HepG2 (cell line): ENCODE measurements around the gene FBXW8. TPM values are rescaled to one million over a fixed set of nuclear protein-coding genes. Genes with fewer than 3 reads are reported as not detected.

Experiments
- ATAC-seq: fragments of 200-7000 bp; cut with Tn5 transposase; 3 replicates; pipeline ENCODE4 v1.9.1; 2020; ENCODE audit warnings: mild to moderate bottlenecking, moderate library complexity
- BruUV-seq: library from RNA; stranded (reverse); fragments of 400-500 nt; replicated peaks from 2 replicates; lab custom pipeline; 2021; lab: Mats Ljungman, UMichigan
- CTCF ChIA-PET: fragments of 300-600 bp; formaldehyde crosslinking; extraction: SDS; loops from one replicate; lab custom pipeline; 2021; ENCODE audit warnings: low total read pairs, inconsistent platforms, low intra/inter-chr PET ratio; lab: Yijun Ruan, JAX
- POLR2A ChIA-PET: fragments of 350-600 bp; sonication (Branson Sonifier 250); formaldehyde crosslinking; loops from one replicate; lab custom pipeline; 2020; ENCODE audit warnings: antibody characterized with exemption, inconsistent platforms; lab: Yijun Ruan, JAX
- DNase-seq: peaks from one replicate; pipeline ENCODE4 v3.0.0-alpha.2; 2015; ENCODE audit warnings: low spot score
- FAIRE-seq: peaks from 3 replicates; lab custom pipeline; 2011; peaks lifted over from hg19 to GRCh38; lab: Jason Lieb, UNC
- H2AFZ ChIP-seq: one replicate; pipeline ENCODE4 v1.6.1; 2011; ENCODE audit warnings: low read length, inconsistent platforms
- H3K27ac ChIP-seq: fragments of 300-600 bp; 3 replicates; pipeline ENCODE4 v1.8.0; 2011; ENCODE audit warnings: mixed run types, mild to moderate bottlenecking, mixed read lengths, low read length, inconsistent platforms; ENCODE audit not compliant: insufficient read depth; ENCODE audit errors: extremely low read length
- H3K27me3 ChIP-seq, 2 experiments: fragments of 200-600 bp in 1 of 2; 2 replicates in 1 of 2; 3 replicates in 1 of 2; pipeline versions ENCODE4 v1.6.0 to v1.8.0; 2011; ENCODE audit warnings: low read length in 2 of 2, mild to moderate bottlenecking in 2 of 2, moderate library complexity in 2 of 2, inconsistent platforms in 1 of 2; ENCODE audit not compliant: insufficient read depth in 2 of 2, control insufficient read depth in 1 of 2
- H3K36me3 ChIP-seq, 2 experiments: fragments of 200-600 bp in 1 of 2; replicated peaks in 1 of 2; 2 replicates in 1 of 2; 3 replicates in 1 of 2; pipeline versions ENCODE4 v1.5.1 to v1.8.0; 2011; ENCODE audit warnings: low read length in 2 of 2, inconsistent platforms in 1 of 2; ENCODE audit not compliant: insufficient read depth in 2 of 2, control insufficient read depth in 1 of 2
- H3K4me1 ChIP-seq: 2 replicates; pipeline ENCODE4 v1.5.1; 2012; ENCODE audit warnings: low read length, inconsistent platforms; ENCODE audit not compliant: insufficient read depth
- H3K4me2 ChIP-seq: 2 replicates; pipeline ENCODE4 v1.6.0; 2011; ENCODE audit warnings: low read depth, low read length, inconsistent platforms
- H3K4me3 ChIP-seq, 3 experiments: fragments of 200-600 bp in 1 of 3; sonication (generic), shearing (Covaris generic) in 1 of 3; replicated peaks in 1 of 3; 2 replicates each; pipeline ENCODE4 v1.5.1; 2011 to 2016; ENCODE audit warnings: low read length in 3 of 3, inconsistent platforms in 2 of 3, low read depth in 2 of 3, mild to moderate bottlenecking in 2 of 3, control low read depth in 1 of 3, mixed read lengths in 1 of 3; ENCODE audit not compliant: insufficient read depth in 1 of 3
- H3K79me2 ChIP-seq: one replicate; pipeline ENCODE4 v1.6.1; 2011; ENCODE audit warnings: low read length, inconsistent platforms; ENCODE audit not compliant: insufficient read depth
- H3K9ac ChIP-seq: 2 replicates; pipeline ENCODE4 v1.6.0; 2011; ENCODE audit warnings: mild to moderate bottlenecking, low read depth, low read length, inconsistent platforms; ENCODE audit not compliant: insufficient read depth
- H3K9me3 ChIP-seq: 2 replicates; pipeline ENCODE4 v1.5.1; 2012; ENCODE audit warnings: mild to moderate bottlenecking, low read length
- H4K20me1 ChIP-seq: 2 replicates; pipeline ENCODE4 v1.6.0; 2011; ENCODE audit warnings: inconsistent platforms, mild to moderate bottlenecking, low read length, moderate library complexity; ENCODE audit not compliant: insufficient read depth
- DNMT3B ChIP-seq: conservative IDR thresholded peaks from 2 replicates; pipeline ENCODE4 v1.6.1; 2016; ENCODE audit warnings: missing biosample characterization, control low read depth
- KLF16 ChIP-seq, 2 experiments: sonication (generic) in 1 of 2; formaldehyde crosslinking in 1 of 2; IDR thresholded peaks; 2 replicates each; pipeline versions ENCODE4 v1.6.1 to v1.8.0; 2016 to 2023; ENCODE audit warnings: missing genetic modification reagents in 2 of 2, missing compliant biosample characterization in 1 of 2
- MEIS2 ChIP-seq: sonication (generic); formaldehyde crosslinking; IDR thresholded peaks from 2 replicates; pipeline ENCODE4 v1.9.0; 2021; ENCODE audit warnings: mild to moderate bottlenecking, missing genetic modification reagents
- MYC ChIP-seq: sonication (generic); formaldehyde crosslinking; IDR thresholded peaks from 2 replicates; pipeline ENCODE4 v1.9.0; 2021; ENCODE audit warnings: missing genetic modification reagents, borderline replicate concordance
- NCOA2 ChIP-seq: sonication (generic); formaldehyde crosslinking; IDR thresholded peaks from 2 replicates; pipeline ENCODE4 v1.8.0; 2022; ENCODE audit warnings: inconsistent platforms
- NFYC ChIP-seq: IDR thresholded peaks from 2 replicates; pipeline ENCODE4 v1.6.1; 2016; ENCODE audit warnings: missing genetic modification reagents, missing compliant biosample characterization
- RAD51 ChIP-seq: fragments of 450-650 bp; IDR thresholded peaks from 2 replicates; pipeline ENCODE4 v1.6.1; 2016; ENCODE audit warnings: borderline replicate concordance
- THAP11 ChIP-seq: IDR thresholded peaks from 2 replicates; pipeline ENCODE4 v1.6.1; 2016; ENCODE audit warnings: missing biosample characterization, missing genetic modification reagents
- ZNF143 ChIP-seq: sonication (generic); formaldehyde crosslinking; IDR thresholded peaks from 2 replicates; pipeline ENCODE4 v1.4.0; 2020; ENCODE audit warnings: missing genetic modification reagents
- ZNF672 ChIP-seq: sonication (generic); formaldehyde crosslinking; IDR thresholded peaks from 2 replicates; pipeline ENCODE4 v1.8.1; 2022; ENCODE audit warnings: missing genetic modification reagents
- WGBS: methylation state at CpG from one replicate; pipeline ENCODE4 v1.1.6; 2017; ENCODE audit warnings: low lambda C conversion rate; 5-methylcytosine and 5-hydroxymethylcytosine counted together
- in situ Hi-C: cut with HindIII; loops from 2 replicates; pipeline ENCODE4 v1.10.0; 2017; ENCODE audit warnings: low pct_unique_long_range_greater_than_20kb; ENCODE audit not compliant: extremely low pct_ligation_motif_present
- intact Hi-C: fragments of 100-400 bp; cut with micrococcal nuclease; formaldehyde crosslinking; loops from one replicate; pipeline ENCODE4 v1.10.0; 2022; ENCODE audit not compliant: unreplicated experiment
- polyA plus RNA-seq, 8 experiments: library from polyadenylated mRNA; depleted of rRNA in 3 of 8; stranded (reverse) in 7 of 8; unstranded in 1 of 8; fragments of >200 nt; fragmentation: Illumina TruSeq in 4 of 8; extraction: Trizol in 4 of 8; gene quantifications; 2 replicates each; pipeline versions ENCODE4 v1.2.1 to v1.2.3, GENCODE V29; 2011 to 2016; ENCODE audit warnings: low read depth in 4 of 8, missing spikeins in 1 of 8, mixed read lengths in 1 of 8; ENCODE audit not compliant: insufficient read depth in 1 of 8
- total RNA-seq, 5 experiments: library from RNA; depleted of rRNA; stranded (reverse); fragments of >200 nt; fragmentation: Illumina TruSeq; extraction: Trizol; gene quantifications; 2 replicates each; pipeline ENCODE4 v1.2.3, GENCODE V29; 2016; ENCODE audit warnings: low read depth in 1 of 5
- TF ChIP-seq, protein P1 (sequence below): sonication (generic); formaldehyde crosslinking; IDR thresholded peaks from 2 replicates; pipeline ENCODE4 v1.5.0; 2020; ENCODE audit warnings: missing genetic modification reagents
- TF ChIP-seq, protein P2 (sequence below): sonication (generic); formaldehyde crosslinking; IDR thresholded peaks from 2 replicates; pipeline ENCODE4 v1.4.0; 2020; ENCODE audit warnings: missing genetic modification reagents
- TF ChIP-seq, protein P3 (sequence below): sonication (generic); formaldehyde crosslinking; conservative IDR thresholded peaks from 2 replicates; pipeline ENCODE4 v1.8.0; 2022; ENCODE audit warnings: missing genetic modification reagents
- TF ChIP-seq, protein P4 (sequence below): sonication (generic); formaldehyde crosslinking; conservative IDR thresholded peaks from 2 replicates; pipeline ENCODE4 v1.4.0; 2020; ENCODE audit warnings: missing genetic modification reagents
- TF ChIP-seq, protein P5 (sequence below): sonication (generic); formaldehyde crosslinking; conservative IDR thresholded peaks from 2 replicates; pipeline ENCODE4 v1.5.0; 2020; ENCODE audit warnings: missing genetic modification reagents

FBXW8 gene
- total and polyA plus RNA-seq, 2 of the 13 experiments (the other 11 are each of a cell fraction or from before 2014, with no cell fraction given), result 5.1 to 5.9 TPM

DNA sequence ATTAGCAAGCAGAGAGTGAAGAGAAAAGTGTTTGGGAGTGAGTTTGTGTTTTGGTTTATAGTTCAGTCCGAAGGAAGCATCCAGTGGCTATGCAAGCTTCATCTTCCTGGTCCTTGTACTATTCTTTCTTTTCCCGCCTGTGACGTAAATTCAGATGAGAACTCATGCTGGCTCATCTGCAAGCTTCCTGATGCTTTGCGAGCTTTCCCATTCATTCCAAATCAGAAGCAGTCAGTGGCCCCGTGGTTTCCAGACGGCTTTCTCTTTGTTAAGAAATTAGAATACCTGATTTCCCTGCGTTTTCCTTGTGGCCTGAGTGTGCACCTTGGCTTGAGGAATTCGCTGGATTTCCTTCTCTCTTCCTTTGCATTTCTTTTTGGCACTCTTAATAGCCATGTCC lies 99.0 kb downstream of the FBXW8 start:
- Histone ChIP-seq H2AFZ (no peak overlapping the region), H3K27ac (no peak overlapping the region), H3K27me3 (no peaks in the 10 kb centered on the region), H3K36me3 (peaks cover 12 to 32% of the 10 kb centered on the region in 2 experiments), H3K4me1 (no peaks in the 10 kb centered on the region), H3K4me2 (no peak overlapping the region), H4K20me1 (no peaks in the 10 kb centered on the region), H3K4me3 (no peak overlapping the region), H3K9ac (no peak overlapping the region), H3K79me2 (no peaks in the 10 kb centered on the region), H3K9me3 (no peaks in the 10 kb centered on the region)
- in situ Hi-C loops (no loop called here), intact Hi-C loops (no loop called here)
- ChIA-PET CTCF (no interaction called here), POLR2A (no interaction called here)
- DNase-seq (no peak), ATAC-seq (no peak), FAIRE-seq (no peak)
- 95% methylated on average over 8 of the region's 8 CpGs for WGBS
- TF ChIP-seq ZNF672 (no peak), ZNF143 (CRISPR knock-in tag) (no peak), DNMT3B (no peak), RAD51 (no peak), MYC (CRISPR knock-in tag) (no peak), NFYC (CRISPR knock-in tag) (no peak), NCOA2 (no peak), THAP11 (CRISPR knock-in tag) (no peak), MEIS2 (CRISPR knock-in tag) (no peak), KLF16 (CRISPR knock-in tag; IDR thresholded peaks at IDR 0.05) (no peak)
- TF ChIP-seq, protein P1, sequence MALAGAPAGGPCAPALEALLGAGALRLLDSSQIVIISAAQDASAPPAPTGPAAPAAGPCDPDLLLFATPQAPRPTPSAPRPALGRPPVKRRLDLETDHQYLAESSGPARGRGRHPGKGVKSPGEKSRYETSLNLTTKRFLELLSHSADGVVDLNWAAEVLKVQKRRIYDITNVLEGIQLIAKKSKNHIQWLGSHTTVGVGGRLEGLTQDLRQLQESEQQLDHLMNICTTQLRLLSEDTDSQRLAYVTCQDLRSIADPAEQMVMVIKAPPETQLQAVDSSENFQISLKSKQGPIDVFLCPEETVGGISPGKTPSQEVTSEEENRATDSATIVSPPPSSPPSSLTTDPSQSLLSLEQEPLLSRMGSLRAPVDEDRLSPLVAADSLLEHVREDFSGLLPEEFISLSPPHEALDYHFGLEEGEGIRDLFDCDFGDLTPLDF, result no peak
- TF ChIP-seq, protein P2, sequence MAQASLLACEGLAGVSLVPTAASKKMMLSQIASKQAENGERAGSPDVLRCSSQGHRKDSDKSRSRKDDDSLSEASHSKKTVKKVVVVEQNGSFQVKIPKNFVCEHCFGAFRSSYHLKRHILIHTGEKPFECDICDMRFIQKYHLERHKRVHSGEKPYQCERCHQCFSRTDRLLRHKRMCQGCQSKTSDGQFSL (CRISPR knock-in tag), result no peak
- TF ChIP-seq, protein P3, sequence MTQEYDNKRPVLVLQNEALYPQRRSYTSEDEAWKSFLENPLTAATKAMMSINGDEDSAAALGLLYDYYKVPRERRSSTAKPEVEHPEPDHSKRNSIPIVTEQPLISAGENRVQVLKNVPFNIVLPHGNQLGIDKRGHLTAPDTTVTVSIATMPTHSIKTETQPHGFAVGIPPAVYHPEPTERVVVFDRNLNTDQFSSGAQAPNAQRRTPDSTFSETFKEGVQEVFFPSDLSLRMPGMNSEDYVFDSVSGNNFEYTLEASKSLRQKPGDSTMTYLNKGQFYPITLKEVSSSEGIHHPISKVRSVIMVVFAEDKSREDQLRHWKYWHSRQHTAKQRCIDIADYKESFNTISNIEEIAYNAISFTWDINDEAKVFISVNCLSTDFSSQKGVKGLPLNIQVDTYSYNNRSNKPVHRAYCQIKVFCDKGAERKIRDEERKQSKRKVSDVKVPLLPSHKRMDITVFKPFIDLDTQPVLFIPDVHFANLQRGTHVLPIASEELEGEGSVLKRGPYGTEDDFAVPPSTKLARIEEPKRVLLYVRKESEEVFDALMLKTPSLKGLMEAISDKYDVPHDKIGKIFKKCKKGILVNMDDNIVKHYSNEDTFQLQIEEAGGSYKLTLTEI (CRISPR knock-in tag), result no peak
- TF ChIP-seq, protein P4, sequence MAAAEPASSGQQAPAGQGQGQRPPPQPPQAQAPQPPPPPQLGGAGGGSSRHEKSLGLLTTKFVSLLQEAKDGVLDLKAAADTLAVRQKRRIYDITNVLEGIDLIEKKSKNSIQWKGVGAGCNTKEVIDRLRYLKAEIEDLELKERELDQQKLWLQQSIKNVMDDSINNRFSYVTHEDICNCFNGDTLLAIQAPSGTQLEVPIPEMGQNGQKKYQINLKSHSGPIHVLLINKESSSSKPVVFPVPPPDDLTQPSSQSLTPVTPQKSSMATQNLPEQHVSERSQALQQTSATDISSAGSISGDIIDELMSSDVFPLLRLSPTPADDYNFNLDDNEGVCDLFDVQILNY (CRISPR knock-in tag), result no peak
- TF ChIP-seq, protein P5, sequence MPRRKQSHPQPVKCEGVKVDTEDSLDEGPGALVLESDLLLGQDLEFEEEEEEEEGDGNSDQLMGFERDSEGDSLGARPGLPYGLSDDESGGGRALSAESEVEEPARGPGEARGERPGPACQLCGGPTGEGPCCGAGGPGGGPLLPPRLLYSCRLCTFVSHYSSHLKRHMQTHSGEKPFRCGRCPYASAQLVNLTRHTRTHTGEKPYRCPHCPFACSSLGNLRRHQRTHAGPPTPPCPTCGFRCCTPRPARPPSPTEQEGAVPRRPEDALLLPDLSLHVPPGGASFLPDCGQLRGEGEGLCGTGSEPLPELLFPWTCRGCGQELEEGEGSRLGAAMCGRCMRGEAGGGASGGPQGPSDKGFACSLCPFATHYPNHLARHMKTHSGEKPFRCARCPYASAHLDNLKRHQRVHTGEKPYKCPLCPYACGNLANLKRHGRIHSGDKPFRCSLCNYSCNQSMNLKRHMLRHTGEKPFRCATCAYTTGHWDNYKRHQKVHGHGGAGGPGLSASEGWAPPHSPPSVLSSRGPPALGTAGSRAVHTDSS (CRISPR knock-in tag), result no peak
- BruUV-seq, result no TSS peak
